HG03108 (cell line): Measurements from ENCODE around the gene COPA.

Experiments used
- ATAC-seq: cut with Tn5 transposase; IDR thresholded peaks from one replicate; pipeline ENCODE4 v1.9.1; 2021; ENCODE audit warnings: moderate library complexity; ENCODE audit not compliant: unreplicated experiment

The COPA gene

GRCh38 chr1:160363010-160363409 is 20.0 kb upstream of the COPA start:
- no peak for ATAC-seq

- no peak for ATAC-seq
Measured at GRCh38 chr1:160362168-160362957, 19.3 kb upstream of the COPA start.

- no peak for ATAC-seq
Measured at GRCh38 chr1:160361814-160362167, 18.7 kb upstream of the COPA start.

GRCh38 chr1:160361199-160361598 is 18.1 kb upstream of the COPA start:
- ATAC-seq: no peak

- ATAC-seq: no peak
Measured at GRCh38 chr1:160360227-160360695, 17.2 kb upstream of the COPA start.

- no peak for ATAC-seq
Measured at GRCh38 chr1:160359559-160360226, 16.6 kb upstream of the COPA start.

GRCh38 chr1:160358073-160358472 is 15.0 kb upstream of the COPA start:
- no peak for ATAC-seq

GRCh38 chr1:160357286-160358002 is 14.4 kb upstream of the COPA start:
- ATAC-seq: no peak

GRCh38 chr1:160354388-160354985 is 11.4 kb upstream of the COPA start:
- ATAC-seq: no peak

GRCh38 chr1:160353223-160353622 is 10.2 kb upstream of the COPA start:
- ATAC-seq: no peak

GRCh38 chr1:160352555-160352954 is 9.5 kb upstream of the COPA start:
- no peak for ATAC-seq

- ATAC-seq: no peak
Measured at GRCh38 chr1:160351629-160352028, 8.6 kb upstream of the COPA start.

GRCh38 chr1:160346958-160347357 is 3.9 kb upstream of the COPA start:
- ATAC-seq: no peak

GRCh38 chr1:160346463-160346862 is 3.4 kb upstream of the COPA start:
- no peak for ATAC-seq

- ATAC-seq: no peak
Measured at GRCh38 chr1:160344936-160345335, 1.9 kb upstream of the COPA start.

- ATAC-seq: no peak
Measured at GRCh38 chr1:160344241-160344640, 1.2 kb upstream of the COPA start.

GRCh38 chr1:160342526-160342925 is 524 bp downstream of the COPA start:
- no peak for ATAC-seq

GRCh38 chr1:160340866-160341265 is 2.2 kb downstream of the COPA start:
- no peak for ATAC-seq

GRCh38 chr1:160340146-160340545 is 2.9 kb downstream of the COPA start:
- no peak for ATAC-seq

GRCh38 chr1:160338580-160338979 is 4.5 kb downstream of the COPA start:
- ATAC-seq: no peak

GRCh38 chr1:160332516-160332915 is 10.5 kb downstream of the COPA start:
- no peak for ATAC-seq
